Measurements from ENCODE around the gene CHRM2. TPM values are rescaled to one million over a fixed set of nuclear protein-coding genes. Genes with fewer than 3 reads are reported as not detected.
A peak's percentile ranks its signal among the peaks of the same experiment; 100 is the strongest.

Gene CHRM2
- total and polyA plus RNA-seq, 2 of the 4 experiments (the other 2 are of a cell fraction), result 79.3 to 184 TPM

DNA sequence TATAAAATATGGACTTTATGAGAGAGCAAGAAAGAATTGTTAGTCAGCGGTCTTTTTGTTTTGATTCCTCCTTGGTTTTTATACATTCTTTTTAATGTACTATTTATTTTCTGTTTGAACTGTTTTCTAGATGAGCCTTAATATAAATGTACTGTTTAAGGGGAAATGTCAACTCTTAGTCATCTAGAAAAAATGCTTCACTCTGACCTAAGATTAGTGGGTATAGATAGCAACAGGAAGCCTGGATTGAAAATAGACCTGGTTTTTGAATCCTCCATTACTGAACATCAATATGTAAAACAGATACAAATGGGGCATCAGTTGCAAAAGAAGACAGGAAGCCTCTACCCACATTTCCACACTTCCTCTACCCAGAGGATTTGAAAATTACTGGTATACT, 87.8 kb downstream of the CHRM2 start:
- peak overlapping the region; percentile 91 to 95 for H4K8ac ChIP-seq (ENCODE audit: low read depth in 2 of 2, low read length in 2 of 2)
- peaks cover 20% of the 10 kb centered on the region for H3K4me1 ChIP-seq (ENCODE audit: control insufficient read depth, insufficient read depth, low read length)
- ChIA-PET CTCF (interaction anchor here (0.6 kb wide), 2 partner anchors 33 to 502 kb away, joined by 3 to 5 read pairs; no protein-coding TSS in a partner anchor), POLR2A (ENCODE audit: unreplicated experiment) (interaction anchor here (0.6 to 0.7 kb wide), 2 partner anchors 42 to 930 kb away, joined by 3 read pairs; no protein-coding TSS in a partner anchor)
- WGBS, 2 experiments (ENCODE audit: extremely low coverage in 2 of 2, insufficient read length in 1 of 2), result no CpG with 5 or more reads among the region's 1 CpG
- peak; percentile 87 for DNase-seq
- no peak overlapping the region for H2AK5ac ChIP-seq (ENCODE audit: low read depth, low read length)
- peak overlapping the region; percentile 94; the same call in 1 of the 3 replicates for H2BK15ac ChIP-seq (ENCODE audit: low read depth, low read length)
- no peak overlapping the region for H3K4me2 ChIP-seq (ENCODE audit: low read depth, low read length)
- H2AK9ac ChIP-seq (replicated peaks; ENCODE audit: low read depth, low read length, poor library complexity), result no peak overlapping the region
- no peak overlapping the region for H2AFZ ChIP-seq (replicated peaks; ENCODE audit: low read length, poor library complexity)
- no peak overlapping the region for H3K14ac ChIP-seq (replicated peaks; ENCODE audit: low read depth, low read length)
- in situ Hi-C loops (cut with MboI; ENCODE audit: low sequenced_read_pairs), result no loop called here
- peak overlapping the region; percentile 100; the same call in 1 of the 2 replicates for H4K91ac ChIP-seq (ENCODE audit: insufficient read depth, low read depth, low read length)
- dilution Hi-C loops (cut with HindIII; ENCODE audit: low sequenced_read_pairs, unreplicated experiment), result no loop called here
- no TSS peak for BruUV-seq (replicated peaks)
- H4K20me1 ChIP-seq (ENCODE audit: insufficient read depth, low read length), result 0 out of 2 replicates have a peak, but pooled peaks cover 5% of the 10 kb centered on the region
- H3K56ac ChIP-seq (ENCODE audit: extremely low read depth, insufficient read depth, low read length), result peak overlapping the region; percentile 98
- H3K4ac ChIP-seq (ENCODE audit: low read depth, low read length), result peak overlapping the region; percentile 98; the same call in 1 of the 2 replicates
- peak overlapping the region; percentile 100 for H3K27ac ChIP-seq (ENCODE audit: insufficient read depth, low read length)
- intact Hi-C loops (cut with micrococcal nuclease), result loop anchor here (5.0 kb wide), 5 partner anchors 41 to 496 kb away; no protein-coding TSS in a partner anchor
- peak overlapping the region; percentile 98 for H2BK5ac ChIP-seq (ENCODE audit: low read depth, low read length, poor library complexity, severe bottlenecking)
- H4K5ac ChIP-seq (ENCODE audit: low read depth, low read length), result peak overlapping the region; percentile 97
- H3K23ac ChIP-seq (ENCODE audit: low read depth, low read length), result 0 out of 2 replicates have a peak overlapping the region, but pooled peaks have one; percentile 99
- peak; percentile 70 for ATAC-seq (ENCODE audit: low read depth)
- H2BK20ac ChIP-seq (ENCODE audit: low read depth, low read length), result peak overlapping the region; percentile 96; the same call in 1 of the 2 replicates
- H3K4me3 ChIP-seq (ENCODE audit: insufficient read depth, low read depth, low read length), result no peak overlapping the region
- no peak overlapping the region for H3K9ac ChIP-seq (ENCODE audit: low read depth, low read length)
- peak overlapping the region; percentile 98; the same call in 1 of the 2 replicates for H3K18ac ChIP-seq (ENCODE audit: low read depth, low read length)
- TF ChIP-seq FOS (IDR thresholded peaks at IDR 0.05; ENCODE audit: low read depth, low read length), result peak; percentile 37; the same call in 1 of the 2 replicates
- 0 out of 2 replicates have a peak, but pooled peaks have one; percentile 6 for TF ChIP-seq CEBPB (IDR thresholded peaks at IDR 0.05; ENCODE audit: low read depth, low read length)
- no peak for TF ChIP-seq CHD1 (IDR thresholded peaks at IDR 0.05; ENCODE audit: low read depth, low read length)
- no peaks in the 10 kb centered on the region for H3K9me3 ChIP-seq (ENCODE audit: control insufficient read depth, insufficient read depth, low read length)
- H3K36me3 ChIP-seq (ENCODE audit: control insufficient read depth, insufficient read depth, low read length), result peaks cover 33% of the 10 kb centered on the region
- peaks cover 15% of the 10 kb centered on the region for H3K9me1 ChIP-seq (ENCODE audit: insufficient read depth, low read length)
- peaks cover 44 to 56% of the 10 kb centered on the region in 2 experiments for H3K79me1 ChIP-seq (ENCODE audit: low read depth in 1 of 2, low read length in 2 of 2)
- H2BK120ac ChIP-seq (ENCODE audit: low read depth, low read length), result peak overlapping the region; percentile 100
- H3K27me3 ChIP-seq (ENCODE audit: control insufficient read depth, insufficient read depth, low read length), result no peaks in the 10 kb centered on the region
